ENCODE measurements around the gene PRR19.

DNA sequence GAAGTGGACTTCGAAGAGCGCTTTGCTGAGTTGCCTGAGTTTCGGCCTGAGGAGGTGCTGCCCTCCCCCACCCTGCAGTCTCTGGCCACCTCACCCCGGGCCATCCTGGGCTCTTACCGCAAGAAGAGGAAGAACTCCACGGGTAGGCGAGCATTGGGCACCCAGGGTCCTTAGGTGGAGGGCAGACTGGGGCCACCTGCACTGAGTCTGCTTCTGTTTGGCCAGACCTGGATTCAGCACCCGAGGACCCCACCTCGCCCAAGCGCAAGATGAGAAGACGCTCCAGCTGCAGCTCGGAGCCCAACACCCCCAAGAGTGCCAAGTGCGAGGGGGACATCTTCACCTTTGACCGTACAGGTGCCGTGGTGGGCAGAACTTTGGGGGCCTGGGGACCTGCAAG lies 8.0 kb upstream of the PRR19 start:
- TF ChIP-seq CTCF (IDR thresholded peaks at IDR 0.05) (no peak), EZH2 (IDR thresholded peaks at IDR 0.05; ENCODE audit: borderline replicate concordance, insufficient read depth, low read depth, low read length, poor library complexity, severe bottlenecking) (no peak)

Measured in B cell (primary cell).